K562 (cell line): ENCODE results near the gene SEC14L1. TPM values are rescaled to one million over a fixed set of nuclear protein-coding genes. Genes with fewer than 3 reads are reported as not detected.

ENCODE experiments used
- ATAC-seq: fragments of 200-7000 bp; cut with Tn5 transposase; 3 replicates; pipeline ENCODE4 v1.9.1; 2020; ENCODE audit warnings: moderate library complexity
- BruUV-seq: library from RNA; stranded (reverse); fragments of 400-500 nt; replicated peaks from 2 replicates; lab custom pipeline; 2021; lab: Mats Ljungman, UMichigan
- CTCF ChIA-PET: fragments of 300-600 bp; formaldehyde crosslinking; extraction: SDS; loops from one replicate; lab custom pipeline; 2021; ENCODE audit warnings: low intra/inter-chr PET ratio; lab: Yijun Ruan, JAX
- POLR2A ChIA-PET: fragments of 300-600, 350-650 bp; sonication (Branson Sonifier 250); formaldehyde crosslinking; extraction: SDS; loops from one replicate; lab custom pipeline; 2021; ENCODE audit warnings: antibody characterized with exemption, inconsistent platforms; lab: Yijun Ruan, JAX
- DNase-seq, 4 experiments: peaks; one replicate each; pipeline versions ENCODE4 v3.0.0 to v3.0.0-alpha.2; 2011 to 2018; ENCODE audit warnings: low spot score in 3 of 4, mixed read lengths in 3 of 4; ENCODE audit errors: extremely low read depth in 1 of 4
- FAIRE-seq: peaks from 2 replicates; lab custom pipeline; 2011; peaks lifted over from hg19 to GRCh38; lab: Jason Lieb, UNC
- H2AFZ ChIP-seq: 2 replicates; pipeline ENCODE4 v1.6.0; 2011; ENCODE audit warnings: low read depth, low read length, control low read depth, inconsistent platforms
- H3K27ac ChIP-seq: fragments of 200-600 bp; 3 replicates; pipeline ENCODE4 v1.8.0; 2011; ENCODE audit warnings: low read depth, mild to moderate bottlenecking, control low read depth, inconsistent platforms, low read length, moderate library complexity, mixed read lengths; ENCODE audit errors: extremely low read depth
- H3K27me3 ChIP-seq, 2 experiments: fragments of 300-600 bp in 1 of 2; 2 replicates in 1 of 2; 3 replicates in 1 of 2; pipeline versions ENCODE4 v1.6.0 to v1.8.0; 2011; ENCODE audit warnings: inconsistent platforms in 2 of 2, low read length in 2 of 2, mild to moderate bottlenecking in 1 of 2, mixed read lengths in 1 of 2, moderate library complexity in 1 of 2; ENCODE audit not compliant: control insufficient read depth in 2 of 2, insufficient read depth in 2 of 2
- H3K36me3 ChIP-seq: fragments of 300-600 bp; 3 replicates; pipeline ENCODE4 v1.8.0; 2011; ENCODE audit warnings: mild to moderate bottlenecking, low read length, inconsistent platforms; ENCODE audit not compliant: control insufficient read depth, insufficient read depth
- H3K4me1 ChIP-seq, 2 experiments: fragments of 200-600 bp in 1 of 2; replicated peaks in 1 of 2; 2 replicates in 1 of 2; 3 replicates in 1 of 2; pipeline versions ENCODE4 v1.5.1 to v1.8.0; 2011; ENCODE audit warnings: inconsistent platforms in 2 of 2, low read length in 2 of 2, mild to moderate bottlenecking in 1 of 2, mixed read lengths in 1 of 2, moderate library complexity in 1 of 2; ENCODE audit not compliant: control insufficient read depth in 2 of 2, insufficient read depth in 2 of 2
- H3K4me2 ChIP-seq: 2 replicates; pipeline ENCODE4 v1.6.1; 2011; ENCODE audit warnings: low read length, control low read depth, inconsistent platforms, mixed read lengths; ENCODE audit not compliant: insufficient read depth
- H3K4me3 ChIP-seq: fragments of 200-600 bp; sonication (generic), shearing (Covaris generic); 2 replicates; pipeline ENCODE4 v1.5.1; 2016; ENCODE audit warnings: control low read depth, inconsistent platforms
- H3K79me2 ChIP-seq: fragments of 200-600 bp; 3 replicates; pipeline ENCODE4 v1.8.0; 2011; ENCODE audit warnings: low read length, inconsistent platforms; ENCODE audit not compliant: control insufficient read depth, insufficient read depth
- H3K9ac ChIP-seq, 2 experiments: 2 replicates each; pipeline versions ENCODE4 v1.6.0 to v1.6.1; 2011; ENCODE audit warnings: low read depth in 2 of 2, low read length in 2 of 2, control low read depth in 1 of 2, inconsistent platforms in 1 of 2, mild to moderate bottlenecking in 1 of 2, mixed read lengths in 1 of 2; ENCODE audit not compliant: insufficient read depth in 1 of 2
- H3K9me1 ChIP-seq: one replicate; pipeline ENCODE4 v1.6.0; 2011; ENCODE audit warnings: inconsistent platforms, mild to moderate bottlenecking, low read length, moderate library complexity; ENCODE audit not compliant: control insufficient read depth, insufficient read depth
- H3K9me3 ChIP-seq: replicated peaks from 2 replicates; pipeline ENCODE4 v1.5.1; 2011; ENCODE audit warnings: low read depth, low read length, inconsistent platforms; ENCODE audit not compliant: control insufficient read depth, insufficient read depth
- H4K20me1 ChIP-seq: replicated peaks from 2 replicates; pipeline ENCODE4 v1.6.1; 2011; ENCODE audit warnings: low read length, inconsistent platforms, mixed read lengths; ENCODE audit not compliant: control insufficient read depth, insufficient read depth
- FOSL1 ChIP-seq: fragments of 200-800 bp; sonication (Bioruptor generic); conservative IDR thresholded peaks from 2 replicates; pipeline ENCODE4 v1.6.1; 2016; ENCODE audit warnings: missing genetic modification characterization, missing compliant biosample characterization
- HMG20A ChIP-seq: fragments of 450-650 bp; formaldehyde crosslinking; conservative IDR thresholded peaks from 2 replicates; pipeline ENCODE4 v1.4.0; 2020; ENCODE audit warnings: mild to moderate bottlenecking, mixed read lengths
- POLR2B ChIP-seq: fragments of 450-650 bp; IDR thresholded peaks from 2 replicates; pipeline ENCODE4 v1.6.1; 2018; ENCODE audit warnings: low read depth; ENCODE audit not compliant: partially characterized antibody
- THAP7 ChIP-seq: fragments of 250-450 bp; sonication (Bioruptor Pico); IDR thresholded peaks from 2 replicates; pipeline ENCODE4 v1.5.0; 2021
- WHSC1 ChIP-seq: IDR thresholded peaks from one replicate; pipeline ENCODE4 v1.6.1; 2012; ENCODE audit warnings: low read length, control low read depth, inconsistent platforms
- ZNF143 ChIP-seq: sonication (generic); formaldehyde crosslinking; IDR thresholded peaks from 2 replicates; pipeline ENCODE4 v1.9.0; 2022; ENCODE audit warnings: mild to moderate bottlenecking, missing genetic modification reagents
- ZNF699 ChIP-seq: fragments of 250-450 bp; sonication (Bioruptor Pico); IDR thresholded peaks from 2 replicates; pipeline ENCODE4 v1.8.0; 2021; ENCODE audit warnings: mild to moderate bottlenecking, moderate library complexity; ENCODE audit not compliant: insufficient replicate concordance
- WGBS: fragments of 100-300 bp; shearing (Covaris generic); methylation state at CpG from one replicate; pipeline ENCODE4 v1.1.6; 2016; ENCODE audit warnings: low coverage, mixed read lengths; ENCODE audit not compliant: insufficient coverage; ENCODE audit errors: missing lambda C conversion rate; 5-methylcytosine and 5-hydroxymethylcytosine counted together
- in situ Hi-C: fragments of 300-500 bp; cut with MboI; formaldehyde crosslinking; loops from 4 replicates; pipeline ENCODE4 v1.15.0; 2018; ENCODE audit warnings: inconsistent platforms, mixed read lengths
- intact Hi-C: fragments of 100-400 bp; cut with micrococcal nuclease; formaldehyde crosslinking; loops from 2 replicates; pipeline ENCODE4 v1.14.2; 2022
- polyA plus RNA-seq, 8 experiments: library from polyadenylated mRNA; depleted of rRNA in 4 of 8; stranded (reverse) in 5 of 8; unstranded in 3 of 8; fragments of >200 nt; fragmentation: Nextera tagmentation in 2 of 8; fragmentation: Illumina TruSeq in 1 of 8; extraction: Ambion mirVana in 2 of 8; extraction: Trizol in 1 of 8; gene quantifications; 2 replicates each; pipeline versions ENCODE4 v1.2.1 to v1.2.3, GENCODE V29; 2011 to 2014; ENCODE audit warnings: inconsistent platforms in 1 of 8, missing spikeins in 1 of 8
- total RNA-seq, 7 experiments: library from RNA; depleted of rRNA in 6 of 7; stranded (reverse); fragments of >200 nt in 6 of 7; fragmentation: Illumina TruSeq in 2 of 7; extraction: Trizol in 2 of 7; gene quantifications; 2 replicates each; pipeline versions ENCODE4 v1.2.1 to v1.2.3, GENCODE V29; 2011 to 2021; ENCODE audit warnings: low replicate concordance in 1 of 7
- TF ChIP-seq, protein P1 (sequence below): IDR thresholded peaks from 2 replicates; pipeline ENCODE4 v1.6.1; 2016; ENCODE audit warnings: missing genetic modification characterization, missing compliant biosample characterization

The SEC14L1 gene
- total and polyA plus RNA-seq, 9 of the 15 experiments (the other 6 are each of a cell fraction or from before 2014, with no cell fraction given), result 3.1 to 39.7 (median 15.2) TPM

DNA sequence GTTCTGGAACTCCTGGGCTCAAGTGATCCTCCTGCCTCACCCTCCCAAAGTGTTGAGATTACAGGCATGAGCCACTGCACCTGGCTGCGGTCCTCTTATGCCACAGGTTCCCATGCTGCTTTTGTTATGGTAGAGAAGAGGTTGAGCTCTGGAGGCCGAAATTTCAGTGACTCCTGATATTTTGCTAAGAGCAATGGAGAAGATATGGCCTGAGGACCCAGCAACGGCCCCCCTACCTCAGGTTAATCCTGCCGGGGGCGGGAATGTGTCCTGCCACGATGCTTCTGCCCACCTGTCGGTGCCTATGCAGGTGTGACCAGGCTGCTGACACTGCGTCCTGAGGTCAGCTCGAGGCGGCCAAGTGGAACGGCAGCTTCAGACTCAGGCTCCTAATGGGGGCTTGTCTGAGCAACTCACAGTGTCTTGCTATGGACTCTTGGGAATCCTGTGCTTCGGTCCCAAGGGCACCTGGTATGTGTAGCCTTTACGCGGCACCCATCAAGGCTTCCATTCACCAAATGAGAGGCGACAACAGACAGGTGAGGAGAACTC lies 7.6 kb upstream of the SEC14L1 start:
- Histone ChIP-seq H2AFZ (no peak overlapping the region), H3K4me1 (peaks cover 3 to 4% of the 10 kb centered on the region in 2 experiments; a peak in 4 of 5 replicates)
- WGBS, result 68% methylated on average over 15 of the region's 15 CpGs
- intact Hi-C loops, result no loop called here
- TF ChIP-seq POLR2B (no peak), FOSL1 (tag) (0 out of 2 replicates have a peak, but pooled peaks have one; percentile 7)
- TF ChIP-seq, all 486 proteins: peak for 1
- H3K4me2 ChIP-seq, result no peak overlapping the region
- in situ Hi-C loops, result no loop called here
- peaks cover 17% of the 10 kb centered on the region for H3K9me3 ChIP-seq
- POLR2A ChIA-PET, result interaction anchor here (0.9 kb wide), 1 partner anchor 9 kb away, joined by 3 read pairs; no protein-coding TSS in a partner anchor
- no peaks in the 10 kb centered on the region for H3K36me3 ChIP-seq
- H3K79me2 ChIP-seq, result no peaks in the 10 kb centered on the region
- DNase-seq, result no peak
- peak overlapping the region in 1 of 2 experiments; percentile 11; a peak in 1 of 4 replicates for H3K9ac ChIP-seq
- H3K27ac ChIP-seq, result no peak overlapping the region
- H3K27me3 ChIP-seq, result no peaks in the 10 kb centered on the region
- no TSS peak for BruUV-seq
- CTCF ChIA-PET, result no interaction called here
- no peak overlapping the region for H3K4me3 ChIP-seq
- FAIRE-seq, result no peak
- ATAC-seq, result no peak
- H3K9me1 ChIP-seq, result no peaks in the 10 kb centered on the region
- no peaks in the 10 kb centered on the region for H4K20me1 ChIP-seq

DNA sequence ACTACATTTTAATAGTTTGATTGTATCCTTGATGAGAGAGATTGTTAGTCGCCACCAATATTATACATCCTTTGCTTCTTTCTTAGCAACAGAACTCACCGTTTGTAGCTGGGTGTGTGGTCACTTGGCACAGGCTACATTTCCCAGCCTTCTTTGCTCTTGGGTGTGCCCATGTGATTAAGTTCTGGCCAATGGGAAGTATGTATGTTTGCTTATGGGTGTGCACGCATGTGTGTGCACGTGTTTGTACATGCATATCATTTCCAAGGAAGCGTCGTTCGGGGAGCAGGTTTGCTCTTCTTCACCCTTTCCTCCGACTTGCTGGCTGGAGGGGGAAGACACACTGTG lies 4.4 kb upstream of the SEC14L1 start:
- POLR2A ChIA-PET, result no interaction called here
- Histone ChIP-seq H2AFZ (no peak overlapping the region), H3K36me3 (no peaks in the 10 kb centered on the region), H3K79me2 (peaks cover 2% of the 10 kb centered on the region), H3K9ac (no peak overlapping the region), H3K4me1 (peaks cover 7 to 17% of the 10 kb centered on the region in 2 experiments), H4K20me1 (no peaks in the 10 kb centered on the region), H3K27ac (no peak overlapping the region), H3K27me3 (no peaks in the 10 kb centered on the region), H3K9me3 (peaks cover 28% of the 10 kb centered on the region), H3K4me2 (no peak overlapping the region), H3K4me3 (no peak overlapping the region), H3K9me1 (no peaks in the 10 kb centered on the region)
- 89% methylated on average over 8 of the region's 8 CpGs for WGBS
- in situ Hi-C loops, result no loop called here
- TF ChIP-seq HMG20A (CRISPR knock-in tag) (no peak), ZNF699 (CRISPR knock-in tag) (no peak), THAP7 (no peak), WHSC1 (no peak), ZNF143 (CRISPR knock-in tag) (no peak)
- TF ChIP-seq, protein P1, sequence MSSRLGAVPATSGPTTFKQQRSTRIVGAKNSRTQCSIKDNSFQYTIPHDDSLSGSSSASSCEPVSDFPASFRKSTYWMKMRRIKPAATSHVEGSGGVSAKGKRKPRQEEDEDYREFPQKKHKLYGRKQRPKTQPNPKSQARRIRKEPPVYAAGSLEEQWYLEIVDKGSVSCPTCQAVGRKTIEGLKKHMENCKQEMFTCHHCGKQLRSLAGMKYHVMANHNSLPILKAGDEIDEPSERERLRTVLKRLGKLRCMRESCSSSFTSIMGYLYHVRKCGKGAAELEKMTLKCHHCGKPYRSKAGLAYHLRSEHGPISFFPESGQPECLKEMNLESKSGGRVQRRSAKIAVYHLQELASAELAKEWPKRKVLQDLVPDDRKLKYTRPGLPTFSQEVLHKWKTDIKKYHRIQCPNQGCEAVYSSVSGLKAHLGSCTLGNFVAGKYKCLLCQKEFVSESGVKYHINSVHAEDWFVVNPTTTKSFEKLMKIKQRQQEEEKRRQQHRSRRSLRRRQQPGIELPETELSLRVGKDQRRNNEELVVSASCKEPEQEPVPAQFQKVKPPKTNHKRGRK (tag), result peak; percentile 36; the same call in 1 of the 2 replicates
- BruUV-seq, result no TSS peak
- CTCF ChIA-PET, result no interaction called here
- FAIRE-seq (no peak), DNase-seq (no peak), ATAC-seq (no peak)
- intact Hi-C loops, result no loop called here
